ENCODE measurements around the gene IQGAP3.

The IQGAP3 gene

GRCh38 chr1:156515956-156516355 lies 56.4 kb downstream of the IQGAP3 start:
- DNase-seq (ENCODE audit: extremely low read depth in 1 of 2, low read depth in 1 of 2): no peak

DNA sequence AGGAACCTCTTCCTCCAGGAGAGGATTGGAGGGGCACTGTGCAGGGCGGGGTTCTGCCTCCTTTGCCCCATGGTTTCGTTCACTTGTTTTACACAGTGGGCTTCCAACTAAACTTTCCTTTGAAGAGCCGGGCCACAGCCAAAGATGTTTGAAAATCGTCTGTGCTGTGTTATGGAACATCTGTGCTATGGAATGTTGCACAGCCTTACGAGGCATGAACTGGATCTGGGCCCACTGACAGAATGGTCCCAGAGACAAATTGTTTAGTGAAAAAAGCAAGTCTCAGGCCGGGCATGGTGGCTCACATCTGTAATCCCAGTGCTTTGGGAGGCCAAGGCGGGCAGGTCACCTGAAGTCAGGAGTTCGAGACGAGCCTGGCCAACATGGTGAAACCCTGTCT lies 59.2 kb downstream of the IQGAP3 start:
- no peak for DNase-seq (ENCODE audit: extremely low read depth in 1 of 2, low read depth in 1 of 2)

DNA sequence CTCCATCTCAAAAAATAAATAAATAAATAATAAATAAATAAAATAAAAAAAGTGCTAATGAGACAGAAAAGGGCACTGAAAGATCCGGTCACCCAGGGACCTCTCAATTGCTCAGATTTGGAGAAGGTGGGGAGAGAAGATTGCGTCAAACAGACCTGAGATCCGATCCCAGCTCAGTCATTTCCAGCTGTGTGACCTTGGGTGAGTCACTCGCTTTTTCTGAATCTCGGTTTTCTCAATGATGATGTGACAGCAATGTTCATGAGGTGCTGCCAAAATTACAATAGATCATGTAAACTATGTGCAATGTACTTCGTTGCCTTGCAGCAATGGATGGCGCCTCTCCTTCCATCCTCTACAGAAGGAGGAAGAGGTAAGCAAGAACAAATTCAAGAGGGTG lies 60.7 kb downstream of the IQGAP3 start:
- no peak for DNase-seq (ENCODE audit: extremely low read depth in 1 of 2, low read depth in 1 of 2)

- no peak for DNase-seq (ENCODE audit: extremely low read depth in 1 of 2, low read depth in 1 of 2)
Observed at GRCh38 chr1:156510709-156511108, 61.7 kb downstream of the IQGAP3 start.

DNA sequence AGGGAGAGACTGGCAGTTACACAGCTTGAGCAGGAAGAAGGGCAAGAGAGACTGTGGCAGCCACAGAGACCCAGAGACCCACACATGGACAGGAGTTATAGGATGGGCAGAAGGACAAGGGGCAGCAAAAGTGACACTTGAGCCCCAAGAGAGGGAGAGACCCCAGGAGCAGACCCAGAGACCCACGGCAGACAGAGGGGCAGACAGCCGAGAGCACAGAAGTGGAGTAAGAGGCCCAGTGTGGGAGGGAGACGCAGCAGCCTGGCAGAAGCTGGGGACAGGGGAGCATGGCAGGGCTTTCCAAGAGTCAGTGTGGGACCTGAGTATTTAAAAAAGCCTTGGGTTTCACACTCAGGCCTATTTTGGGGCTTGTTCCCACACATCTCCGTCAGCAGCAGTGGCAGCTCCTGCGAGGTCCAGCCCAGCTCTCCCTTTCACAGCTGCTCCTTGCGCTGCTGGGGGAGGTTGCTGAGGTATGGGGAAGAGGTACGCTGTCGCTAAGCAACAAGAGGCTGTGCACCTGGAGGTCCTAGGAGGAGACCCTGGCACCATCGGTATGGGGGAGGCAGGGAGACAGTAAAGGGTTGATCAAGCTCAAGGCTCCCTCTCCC lies 62.8 kb downstream of the IQGAP3 start:
- no peak for DNase-seq (ENCODE audit: extremely low read depth in 1 of 2, low read depth in 1 of 2)

DNA sequence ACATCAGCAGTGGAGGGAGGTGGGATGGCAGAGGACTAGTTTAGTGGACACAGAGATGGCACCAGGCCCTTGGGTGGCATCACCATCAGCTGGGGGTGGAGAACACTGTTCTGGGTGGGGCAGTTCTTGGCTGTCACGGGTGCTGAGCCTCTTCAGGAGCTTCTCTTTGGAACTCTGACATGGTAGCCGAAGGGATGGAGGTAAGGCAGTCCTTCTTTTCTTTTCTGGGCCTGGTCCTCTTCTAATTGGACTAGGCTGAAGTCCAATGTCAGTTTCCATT lies 63.5 kb downstream of the IQGAP3 start:
- DNase-seq (ENCODE audit: extremely low read depth in 1 of 2, low read depth in 1 of 2): no peak

DNA sequence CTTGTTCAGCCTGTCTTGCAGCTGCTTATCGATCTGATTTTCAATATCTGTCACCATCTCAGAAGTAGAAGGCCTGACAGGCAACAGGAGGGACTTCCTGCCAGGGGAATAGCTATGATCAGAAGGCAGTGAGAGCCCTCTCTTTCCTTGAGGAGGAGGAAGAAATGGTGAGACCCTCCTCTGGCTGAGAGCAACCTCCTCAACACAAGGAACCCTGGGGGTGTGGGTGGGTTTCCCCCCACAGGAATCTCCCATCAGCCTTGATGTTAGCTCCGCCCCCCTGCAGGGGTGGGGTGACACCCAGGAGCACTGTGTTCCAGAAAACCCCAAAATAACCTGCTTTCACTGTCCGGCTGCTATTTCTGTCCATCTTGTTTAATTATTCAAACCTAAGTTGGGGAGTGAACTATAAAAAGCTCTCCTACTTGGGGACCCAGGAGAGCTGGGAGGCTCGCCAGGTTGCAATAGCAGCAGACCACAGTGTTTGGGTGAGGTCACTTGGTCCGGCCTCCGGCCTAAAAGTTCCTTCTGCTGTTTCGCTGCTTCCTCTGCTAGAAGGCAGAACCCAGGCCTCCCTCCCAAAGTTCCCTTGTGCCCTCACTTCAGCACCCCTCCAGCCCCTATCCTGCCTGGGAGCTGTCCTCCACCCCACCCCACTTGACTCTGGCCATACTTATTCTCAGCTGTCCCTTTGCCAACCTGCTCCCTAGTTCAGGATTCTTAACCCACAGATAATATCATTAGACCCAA lies 64.0 kb downstream of the IQGAP3 start:
- no peak for DNase-seq (ENCODE audit: extremely low read depth in 1 of 2, low read depth in 1 of 2)

GRCh38 chr1:156506450-156506849 lies 65.9 kb downstream of the IQGAP3 start:
- no peak for DNase-seq (ENCODE audit: extremely low read depth in 1 of 2, low read depth in 1 of 2)

GRCh38 chr1:156505679-156506298 lies 66.6 kb downstream of the IQGAP3 start:
- DNase-seq (ENCODE audit: extremely low read depth in 1 of 2, low read depth in 1 of 2): no peak

- DNase-seq (ENCODE audit: extremely low read depth in 1 of 2, low read depth in 1 of 2): peak; percentile 89 to 98
Observed at GRCh38 chr1:156504821-156505678, 67.3 kb downstream of the IQGAP3 start.

GRCh38 chr1:156504438-156504813 lies 67.9 kb downstream of the IQGAP3 start:
- no peak for DNase-seq (ENCODE audit: extremely low read depth in 1 of 2, low read depth in 1 of 2)

- no peak for DNase-seq (ENCODE audit: extremely low read depth in 1 of 2, low read depth in 1 of 2)
Observed at GRCh38 chr1:156503698-156504437, 68.5 kb downstream of the IQGAP3 start.

DNA sequence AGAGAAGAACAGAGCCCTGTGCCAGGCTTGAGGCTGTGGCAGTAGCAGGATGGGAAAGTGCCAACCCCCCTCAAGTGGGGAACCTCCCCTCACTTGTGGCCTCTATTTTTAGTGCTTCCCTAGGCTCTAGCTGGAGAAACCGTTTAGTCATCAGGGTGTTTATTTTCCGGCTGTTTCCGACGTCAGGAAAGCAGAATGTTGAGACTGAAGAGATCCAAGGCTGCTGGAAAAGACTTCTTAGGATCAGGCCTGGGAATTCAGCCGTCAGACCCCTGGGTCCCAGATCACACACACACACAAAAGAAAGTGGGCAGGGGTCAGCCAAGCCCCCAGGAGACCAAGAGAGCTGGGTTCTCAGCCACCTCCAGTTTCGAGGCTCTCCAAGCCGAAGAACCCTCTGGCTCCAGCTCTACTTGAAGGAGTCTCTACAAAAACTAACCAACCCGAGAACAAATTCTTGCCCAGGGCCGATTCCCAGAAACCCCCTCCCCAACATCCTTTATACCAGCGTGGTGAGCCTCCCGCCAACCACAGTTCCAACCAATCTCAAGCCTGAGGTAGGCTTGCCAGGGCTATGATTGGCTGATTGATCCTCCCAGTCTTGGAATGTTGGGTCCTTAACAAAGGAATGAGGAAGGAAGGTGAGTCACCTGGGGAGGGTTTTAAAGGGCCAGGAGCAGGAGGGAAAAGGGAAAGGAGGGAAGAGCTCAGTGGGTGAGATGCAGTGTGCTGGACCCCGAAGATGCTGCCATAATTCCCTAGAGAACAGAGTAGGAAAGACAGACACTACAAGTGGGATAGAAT lies 69.3 kb downstream of the IQGAP3 start:
- no peak for DNase-seq (ENCODE audit: extremely low read depth in 1 of 2, low read depth in 1 of 2)

GRCh38 chr1:156502391-156502893 lies 69.9 kb downstream of the IQGAP3 start:
- DNase-seq (ENCODE audit: extremely low read depth in 1 of 2, low read depth in 1 of 2): no peak

DNA sequence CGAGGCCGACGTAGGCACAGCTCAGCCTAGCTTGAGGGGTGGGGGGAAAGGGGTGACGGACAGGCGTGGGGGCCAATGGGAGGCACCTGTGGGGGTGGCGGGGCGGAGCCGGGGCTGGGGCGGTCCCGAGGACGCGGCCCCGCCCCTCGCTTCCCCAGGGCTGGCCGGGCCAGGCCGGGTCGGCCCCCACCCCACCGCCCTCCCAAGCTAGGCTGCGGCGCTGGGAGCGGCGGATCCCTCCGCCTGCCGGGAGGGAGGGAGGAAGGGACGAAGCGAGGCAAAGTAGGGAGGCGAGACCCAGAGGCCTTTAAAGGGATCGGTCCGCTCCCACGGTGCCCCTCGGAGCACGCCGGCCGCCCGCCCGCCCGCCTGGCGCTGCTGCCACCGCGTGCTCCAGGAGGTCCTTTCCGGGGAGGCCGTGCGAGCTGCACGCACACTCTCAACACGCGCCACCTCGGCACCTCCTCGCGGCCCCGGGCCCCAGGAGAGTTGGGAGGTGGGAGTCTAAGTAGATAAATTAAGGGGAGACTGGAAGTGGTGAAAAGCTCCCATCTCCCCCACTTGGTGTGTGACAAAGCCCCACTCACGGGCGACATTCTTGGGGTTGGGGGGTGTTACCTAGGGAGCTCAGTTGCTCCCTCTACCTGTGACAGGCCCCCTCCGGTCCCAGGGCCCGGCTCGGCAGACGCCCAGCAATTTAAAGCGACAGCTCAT lies 71.4 kb downstream of the IQGAP3 start:
- DNase-seq (ENCODE audit: extremely low read depth in 1 of 2, low read depth in 1 of 2): peak; percentile 80 to 85

DNA sequence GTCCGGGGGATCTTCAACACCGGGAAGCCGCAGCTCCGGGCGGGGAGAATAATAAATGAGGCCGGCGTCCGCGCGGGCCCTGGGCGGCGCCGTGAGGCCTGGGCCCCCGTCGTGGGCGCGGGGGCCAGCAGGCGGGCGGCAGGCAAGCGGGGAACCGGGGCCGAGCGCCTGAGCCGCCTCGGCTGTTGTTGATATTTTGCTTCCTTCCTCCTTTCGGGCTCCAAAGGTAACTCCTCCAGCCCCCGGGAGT lies 71.9 kb downstream of the IQGAP3 start, which contains the start of gene MEF2D:
TSS of gene MEF2D (minus strand) at position 233 of the 250 bp plus-strand sequence. CDS start 17,483 bp downstream, outside the sequence.
- no peak for DNase-seq (ENCODE audit: extremely low read depth in 1 of 2, low read depth in 1 of 2)

- no peak for DNase-seq (ENCODE audit: extremely low read depth in 1 of 2, low read depth in 1 of 2)
Observed at GRCh38 chr1:156499842-156500542, 72.4 kb downstream of the IQGAP3 start.

DNA sequence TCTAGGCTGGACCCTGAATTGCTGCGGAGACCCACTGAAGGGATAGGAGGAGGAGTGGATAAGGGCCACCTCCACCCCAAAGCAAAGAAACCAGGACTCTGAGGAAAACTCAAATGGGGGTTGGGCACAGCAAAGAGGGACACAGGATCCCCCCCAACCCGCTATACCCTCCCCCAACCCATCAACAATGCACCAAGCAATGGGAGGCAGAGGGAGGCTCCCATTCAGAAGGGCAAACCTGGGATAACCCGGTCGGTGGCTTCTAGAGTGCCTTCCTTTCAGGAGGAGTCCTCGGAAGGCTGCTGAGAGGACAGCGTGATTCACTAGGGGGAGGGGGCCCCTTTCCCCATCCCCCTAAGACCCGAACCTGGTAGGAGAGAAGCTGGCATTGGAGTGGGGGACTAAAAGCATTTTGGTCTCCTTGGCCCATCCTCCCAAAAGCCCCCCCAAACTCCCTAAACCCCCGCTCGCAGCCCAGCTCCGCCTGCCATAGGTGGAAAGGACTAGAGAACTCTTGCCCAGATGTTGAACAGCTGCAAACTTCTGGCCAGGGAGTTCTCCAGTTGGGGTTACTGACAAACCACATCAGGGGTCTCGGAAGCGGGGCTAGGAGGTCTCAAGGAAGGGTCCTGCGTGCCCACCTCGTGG lies 73.0 kb downstream of the IQGAP3 start:
- DNase-seq (ENCODE audit: extremely low read depth in 1 of 2, low read depth in 1 of 2): no peak

All from stimulated activated CD8-positive, alpha-beta memory T cell treated with anti-CD3 and anti-CD28 coated beads, Interleukin-7, amount 100 ng/mL, for 48 hours (primary cell).